GM12878 (cell line): ENCODE measurements around the gene C3orf49. TPM values are rescaled to one million over a fixed set of nuclear protein-coding genes. Genes with fewer than 3 reads are reported as not detected.

Source experiments
- ATAC-seq: fragments of 200-7000 bp; cut with Tn5 transposase; 3 replicates; pipeline ENCODE4 v1.9.1; 2020; ENCODE audit warnings: mild to moderate bottlenecking, moderate library complexity
- BruUV-seq: library from RNA; stranded (reverse); fragments of 400-500 nt; replicated peaks from 2 replicates; lab custom pipeline; 2021; lab: Mats Ljungman, UMichigan
- CTCF ChIA-PET: fragments of 300-600 bp; sonication (Branson Sonifier 250); formaldehyde crosslinking; extraction: SDS; loops from one replicate; lab custom pipeline; 2021; ENCODE audit warnings: inconsistent platforms; lab: Yijun Ruan, JAX
- POLR2A ChIA-PET: fragments of 350-600 bp; formaldehyde crosslinking; extraction: SDS; loops from one replicate; lab custom pipeline; 2021; ENCODE audit warnings: inconsistent platforms; lab: Charles Lee
- RAD21 ChIA-PET: fragments of 300-600 bp; sonication (Branson Sonifier 250); formaldehyde crosslinking; loops from one replicate; lab custom pipeline; 2023; ENCODE audit warnings: antibody characterized with exemption; ENCODE audit not compliant: unreplicated experiment; lab: Charles Lee
- SMC1A ChIA-PET: fragments of 300-600 bp; sonication (Branson Sonifier 250); formaldehyde crosslinking; loops from one replicate; lab custom pipeline; 2023; ENCODE audit not compliant: unreplicated experiment, uncharacterized antibody; lab: Charles Lee
- DNase-seq: peaks from one replicate; pipeline ENCODE4 v3.0.0-alpha.2; 2011; ENCODE audit warnings: low read depth, low spot score
- FAIRE-seq: peaks from 3 replicates; lab custom pipeline; 2011; peaks lifted over from hg19 to GRCh38; lab: Jason Lieb, UNC
- H2AFZ ChIP-seq: 2 replicates; pipeline ENCODE4 v1.6.0; 2011; ENCODE audit warnings: low read depth, low read length, control low read depth; ENCODE audit not compliant: control insufficient read depth
- H3K27ac ChIP-seq: 2 replicates; pipeline ENCODE4 v1.5.1; 2011; ENCODE audit warnings: control low read depth; ENCODE audit not compliant: control insufficient read depth, insufficient read depth
- H3K27me3 ChIP-seq, 2 experiments: replicated peaks in 1 of 2; 2 replicates each; pipeline versions ENCODE4 v1.6.0 to v1.6.1; 2011; ENCODE audit warnings: low read length in 1 of 2; ENCODE audit not compliant: control insufficient read depth in 2 of 2, insufficient read depth in 2 of 2
- H3K36me3 ChIP-seq, 2 experiments: 2 replicates each; pipeline ENCODE4 v1.5.1; 2011; ENCODE audit warnings: low read length in 1 of 2; ENCODE audit not compliant: control insufficient read depth in 2 of 2, insufficient read depth in 2 of 2
- H3K4me1 ChIP-seq: 2 replicates; pipeline ENCODE4 v1.6.1; 2011; ENCODE audit warnings: mild to moderate bottlenecking, low read length, moderate library complexity, mixed read lengths; ENCODE audit not compliant: control insufficient read depth, insufficient read depth
- H3K4me2 ChIP-seq: 2 replicates; pipeline ENCODE4 v1.6.0; 2011; ENCODE audit warnings: control low read depth; ENCODE audit not compliant: control insufficient read depth, insufficient read depth
- H3K4me3 ChIP-seq: fragments of 200-600 bp; sonication (generic); 2 replicates; pipeline ENCODE4 v1.5.1; 2016
- H3K79me2 ChIP-seq: 2 replicates; pipeline ENCODE4 v1.6.0; 2011; ENCODE audit warnings: low read length; ENCODE audit not compliant: control insufficient read depth, insufficient read depth
- H3K9ac ChIP-seq: 2 replicates; pipeline ENCODE4 v1.8.0; 2011; ENCODE audit warnings: low read length, control low read depth, mixed read lengths; ENCODE audit not compliant: control insufficient read depth, insufficient read depth
- H3K9me3 ChIP-seq: replicated peaks from 3 replicates; pipeline ENCODE4 v1.5.1; 2011; ENCODE audit warnings: mild to moderate bottlenecking, low read length; ENCODE audit not compliant: control insufficient read depth, insufficient read depth
- H4K20me1 ChIP-seq: 2 replicates; pipeline ENCODE4 v1.6.0; 2011; ENCODE audit not compliant: control insufficient read depth, insufficient read depth
- BHLHE40 ChIP-seq, 2 experiments: fragments of 450-650 bp in 1 of 2; IDR thresholded peaks; 2 replicates each; pipeline ENCODE4 v1.6.1; 2011 to 2017; ENCODE audit warnings: low read depth in 2 of 2, borderline replicate concordance in 1 of 2, improper control_type of control experiment in 1 of 2, low read length in 1 of 2, mild to moderate bottlenecking in 1 of 2
- EGR1 ChIP-seq, 2 experiments: IDR thresholded peaks; 1 replicate in 1 of 2; 2 replicates in 1 of 2; pipeline ENCODE4 v1.6.1; 2011 to 2012; ENCODE audit warnings: low read depth in 2 of 2, low read length in 2 of 2, borderline replicate concordance in 1 of 2, mild to moderate bottlenecking in 1 of 2, moderate library complexity in 1 of 2
- FOS ChIP-seq: IDR thresholded peaks from 3 replicates; pipeline ENCODE4 v1.6.1; 2011; ENCODE audit warnings: borderline replicate concordance; ENCODE audit not compliant: insufficient read length; ENCODE audit errors: extremely low read depth
- HDAC6 ChIP-seq: fragments of 200-600 bp; sonication (generic); IDR thresholded peaks from one replicate; pipeline ENCODE4 v1.8.0; 2017; ENCODE audit warnings: antibody characterized with exemption; ENCODE audit not compliant: unreplicated experiment
- KLF5 ChIP-seq: fragments of 450-650 bp; IDR thresholded peaks from 2 replicates; pipeline ENCODE4 v1.6.1; 2014; ENCODE audit warnings: mild to moderate bottlenecking; ENCODE audit not compliant: partially characterized antibody
- NFYA ChIP-seq: IDR thresholded peaks from 2 replicates; pipeline ENCODE4 v1.6.1; 2011; ENCODE audit warnings: low read depth, mild to moderate bottlenecking, low read length, improper control_type of control experiment, borderline replicate concordance
- NFYB ChIP-seq: IDR thresholded peaks from 2 replicates; pipeline ENCODE4 v1.6.1; 2011; ENCODE audit warnings: low read depth, mild to moderate bottlenecking, low read length, improper control_type of control experiment, moderate library complexity; ENCODE audit not compliant: insufficient read depth
- RFX5 ChIP-seq: IDR thresholded peaks from 2 replicates; pipeline ENCODE4 v1.6.1; 2011; ENCODE audit warnings: low read depth, low read length, improper control_type of control experiment
- ZNF622 ChIP-seq: fragments of 450-650 bp; IDR thresholded peaks from 2 replicates; pipeline ENCODE4 v1.6.1; 2017; ENCODE audit warnings: mild to moderate bottlenecking, inconsistent platforms
- WGBS: methylation state at CpG from one replicate; pipeline ENCODE4 v1.1.6; 2016; ENCODE audit warnings: low lambda C conversion rate; ENCODE audit not compliant: insufficient replicate concordance, insufficient coverage; ENCODE audit errors: missing lambda C conversion rate; 5-methylcytosine and 5-hydroxymethylcytosine counted together
- in situ Hi-C: fragments of 300-500 bp; cut with MboI; formaldehyde crosslinking; loops from 9 replicates; pipeline ENCODE4 v1.14.3; 2018; ENCODE audit warnings: mixed read lengths
- intact Hi-C: fragments of 100-400 bp; cut with micrococcal nuclease; formaldehyde crosslinking; loops from one replicate; pipeline ENCODE4 v1.14.2; 2022; ENCODE audit not compliant: unreplicated experiment
- polyA plus RNA-seq, 11 experiments: library from polyadenylated mRNA; depleted of rRNA in 4 of 11; unstranded in 6 of 11; stranded (reverse) in 5 of 11; fragments of >200 nt; fragmentation: Nextera tagmentation in 4 of 11; fragmentation: Illumina TruSeq in 1 of 11; extraction: Ambion mirVana in 4 of 11; extraction: Trizol in 1 of 11; gene quantifications; 1 replicate in 1 of 11; 2 replicates in 10 of 11; pipeline versions ENCODE4 v1.2.1 to v1.2.3, GENCODE V29; 2011 to 2016; ENCODE audit warnings: inconsistent platforms in 2 of 11, missing spikeins in 2 of 11, low read depth in 1 of 11
- total RNA-seq, 4 experiments: library from RNA; depleted of rRNA in 3 of 4; stranded (reverse); fragments of >200 nt in 3 of 4; fragmentation: Illumina TruSeq in 1 of 4; extraction: Trizol in 1 of 4; gene quantifications; 2 replicates each; pipeline versions ENCODE4 v1.2.1 to v1.2.3, GENCODE V29; 2013 to 2021

Gene C3orf49
- total and polyA plus RNA-seq, 10 of the 15 experiments (the other 5 are each of a cell fraction or from before 2014, with no cell fraction given) = 0.21 TPM; not detected in 9

- no TSS peak for BruUV-seq
- H2AFZ ChIP-seq = no peak overlapping the region
- H3K9me3 ChIP-seq = no peaks in the 10 kb centered on the region
- H3K4me3 ChIP-seq = no peak overlapping the region
- TF ChIP-seq BHLHE40 (IDR thresholded peaks at IDR 0.05; ENCODE audit: borderline replicate concordance in 1 of 2, low read depth in 2 of 2, low read length in 1 of 2) (no peak), KLF5 (no peak), NFYA (no peak), FOS (no peak), EGR1 (IDR thresholded peaks at IDR 0.05; ENCODE audit: borderline replicate concordance in 1 of 2, low read depth in 2 of 2, low read length in 2 of 2) (no peak), ZNF622 (no peak), HDAC6 (no peak)
- ChIA-PET SMC1A (no interaction called here), CTCF (no interaction called here), RAD21 (no interaction called here), POLR2A (no interaction called here)
- H3K36me3 ChIP-seq = no peaks in the 10 kb centered on the region
- intact Hi-C loops = no loop called here
- in situ Hi-C loops = no loop called here
- DNase-seq (no peak), FAIRE-seq (no peak), ATAC-seq (no peak)
- H3K4me1 ChIP-seq = no peaks in the 10 kb centered on the region
- no peak overlapping the region for H3K27ac ChIP-seq
- no peak overlapping the region for H3K4me2 ChIP-seq
- H3K27me3 ChIP-seq = no peaks in the 10 kb centered on the region
- 51% methylated on average over 5 of the region's 5 CpGs for WGBS
- H3K79me2 ChIP-seq = no peaks in the 10 kb centered on the region
- no peak overlapping the region for H3K9ac ChIP-seq
- H4K20me1 ChIP-seq = no peaks in the 10 kb centered on the region
Measured at GRCh38 chr3:63774781-63775180, 44.3 kb upstream of the C3orf49 start.

- 0 out of 2 replicates have a peak, but pooled peaks have one; percentile 19 for TF ChIP-seq NFYB
- TF ChIP-seq RFX5 = no peak
- POLR2A ChIA-PET = no interaction called here
- ATAC-seq = no peak
- no peak overlapping the region for H3K27ac ChIP-seq
- in situ Hi-C loops (no loop called here), intact Hi-C loops (no loop called here)
- H3K4me1 ChIP-seq = no peaks in the 10 kb centered on the region
- no peak overlapping the region for H3K9ac ChIP-seq
- no peak overlapping the region for H2AFZ ChIP-seq
- H3K79me2 ChIP-seq = no peaks in the 10 kb centered on the region
- H3K9me3 ChIP-seq = no peaks in the 10 kb centered on the region
- no peaks in the 10 kb centered on the region for H4K20me1 ChIP-seq
- no peaks in the 10 kb centered on the region for H3K36me3 ChIP-seq
- CTCF ChIA-PET = no interaction called here
- FAIRE-seq = no peak
- H3K27me3 ChIP-seq = no peaks in the 10 kb centered on the region
- no peak overlapping the region for H3K4me3 ChIP-seq
- BruUV-seq = no TSS peak
- H3K4me2 ChIP-seq = no peak overlapping the region
- no peak for DNase-seq
- WGBS = 50% methylated on average over 4 of the region's 4 CpGs
- SMC1A ChIA-PET = no interaction called here
- RAD21 ChIA-PET = no interaction called here
Measured at GRCh38 chr3:63779227-63779626, 39.9 kb upstream of the C3orf49 start.
